ENCODE results near the gene CREBBP.

DNA sequence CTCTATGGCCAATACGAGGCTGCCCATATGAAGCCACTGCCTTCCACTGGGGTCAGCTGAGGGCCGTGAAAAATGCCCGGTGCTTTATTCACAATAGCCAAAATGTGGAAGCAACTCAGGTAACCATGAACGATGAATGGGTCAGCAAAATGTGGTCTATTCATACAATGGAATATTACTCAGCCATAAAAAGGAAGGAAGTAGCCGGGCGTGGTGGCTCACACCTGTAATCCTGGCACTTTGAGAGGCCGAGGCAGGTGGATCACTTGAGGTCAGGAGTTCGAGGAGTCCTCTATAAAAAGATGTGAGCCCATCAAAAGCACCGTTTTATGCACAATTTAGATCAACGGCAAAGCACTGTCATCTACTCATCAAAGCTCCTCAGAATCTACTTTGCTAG, 158.0 kb downstream of the CREBBP start:
- no peak for TF ChIP-seq ZNF274 (IDR thresholded peaks at IDR 0.05; ENCODE audit: low read depth, low read length)
- TF ChIP-seq SUZ12 (IDR thresholded peaks at IDR 0.05; ENCODE audit: extremely low read depth, insufficient read depth, insufficient read length): no peak
